Astrocyte (in vitro differentiated cells and primary cell): ENCODE data around the gene PRKCE. TPM values are rescaled to one million over a fixed set of nuclear protein-coding genes. Genes with fewer than 3 reads are reported as not detected.

Experiments
- DNase-seq: peaks from one replicate; pipeline ENCODE4 v3.0.0-alpha.2; 2010; ENCODE audit warnings: low read depth
- FAIRE-seq: peaks from 2 replicates; lab custom pipeline; 2011; peaks lifted over from hg19 to GRCh38; lab: Jason Lieb, UNC
- H2AFZ ChIP-seq: 2 replicates; pipeline ENCODE4 v1.6.0; 2012; ENCODE audit warnings: low read depth, low read length, inconsistent platforms
- H3K27ac ChIP-seq: 2 replicates; pipeline ENCODE4 v1.5.1; 2011; ENCODE audit warnings: low read depth, low read length, inconsistent platforms
- H3K27me3 ChIP-seq: 2 replicates; pipeline ENCODE4 v1.6.0; 2011; ENCODE audit warnings: low read length, inconsistent platforms; ENCODE audit not compliant: insufficient read depth
- H3K36me3 ChIP-seq: 2 replicates; pipeline ENCODE4 v1.5.1; 2011; ENCODE audit warnings: low read length, inconsistent platforms; ENCODE audit not compliant: insufficient read depth
- H3K4me1 ChIP-seq: 2 replicates; pipeline ENCODE4 v1.5.1; 2011; ENCODE audit warnings: low read length, inconsistent platforms; ENCODE audit not compliant: insufficient read depth
- H3K4me2 ChIP-seq: 2 replicates; pipeline ENCODE4 v1.6.0; 2012; ENCODE audit warnings: low read length, inconsistent platforms
- H3K4me3 ChIP-seq: 2 replicates; pipeline ENCODE4 v1.5.1; 2011; ENCODE audit warnings: low read depth, mild to moderate bottlenecking, low read length, inconsistent platforms; ENCODE audit not compliant: insufficient read depth
- H3K79me2 ChIP-seq: 2 replicates; pipeline ENCODE4 v1.6.0; 2012; ENCODE audit warnings: mild to moderate bottlenecking, low read length, inconsistent platforms; ENCODE audit not compliant: insufficient read depth
- H3K9ac ChIP-seq: 2 replicates; pipeline ENCODE4 v1.6.0; 2012; ENCODE audit warnings: mild to moderate bottlenecking, low read length, inconsistent platforms
- H3K9me3 ChIP-seq: 2 replicates; pipeline ENCODE4 v1.5.1; 2012; ENCODE audit warnings: low read depth, mild to moderate bottlenecking, low read length, inconsistent platforms; ENCODE audit not compliant: insufficient read depth
- H4K20me1 ChIP-seq: 2 replicates; pipeline ENCODE4 v1.6.0; 2012; ENCODE audit warnings: low read length, inconsistent platforms; ENCODE audit not compliant: insufficient read depth
- H3K27ac Mint-ChIP-seq: one replicate; pipeline ENCODE4 v1.8.0; 2021; ENCODE audit warnings: mild to moderate bottlenecking, mixed read lengths; ENCODE audit not compliant: unreplicated experiment
- H3K27me3 Mint-ChIP-seq: one replicate; pipeline ENCODE4 v1.8.0; 2021; ENCODE audit warnings: low read depth, mixed read lengths; ENCODE audit not compliant: unreplicated experiment
- H3K36me3 Mint-ChIP-seq: one replicate; pipeline ENCODE4 v1.8.0; 2021; ENCODE audit warnings: low read depth, mixed read lengths; ENCODE audit not compliant: unreplicated experiment
- H3K4me1 Mint-ChIP-seq: one replicate; pipeline ENCODE4 v1.8.0; 2021; ENCODE audit warnings: low read depth, mixed read lengths; ENCODE audit not compliant: unreplicated experiment
- H3K4me3 Mint-ChIP-seq: one replicate; pipeline ENCODE4 v1.8.0; 2021; ENCODE audit warnings: mild to moderate bottlenecking, moderate library complexity, mixed read lengths; ENCODE audit not compliant: unreplicated experiment
- H3K9me3 Mint-ChIP-seq: one replicate; pipeline ENCODE4 v1.8.0; 2021; ENCODE audit warnings: mild to moderate bottlenecking, mixed read lengths; ENCODE audit not compliant: unreplicated experiment
- CTCF ChIP-seq: IDR thresholded peaks from 2 replicates; pipeline ENCODE4 v1.5.1; 2011; ENCODE audit warnings: low read depth, mild to moderate bottlenecking, inconsistent platforms, low read length, moderate library complexity; ENCODE audit not compliant: insufficient read depth
- EZH2 ChIP-seq: IDR thresholded peaks from 2 replicates; pipeline ENCODE4 v1.6.1; 2012; ENCODE audit warnings: mild to moderate bottlenecking, low read length, inconsistent platforms; ENCODE audit not compliant: insufficient read depth
- total RNA-seq: library from RNA; stranded (reverse); gene quantifications from 2 replicates; pipeline ENCODE4 v1.2.1, GENCODE V29; 2021

PRKCE gene
- total RNA-seq, 1 donor from 2014 or later = 12.8 TPM

- Mint-ChIP-seq H3K36me3 (no peaks in the 10 kb centered on the region), H3K27ac (no peak overlapping the region), H3K27me3 (no peaks in the 10 kb centered on the region), H3K9me3 (peaks cover 3% of the 10 kb centered on the region), H3K4me3 (no peak overlapping the region), H3K4me1 (peaks cover 1% of the 10 kb centered on the region)
- Histone ChIP-seq H4K20me1 (peaks cover 12% of the 10 kb centered on the region), H3K4me2 (no peak overlapping the region), H3K27ac (no peak overlapping the region), H2AFZ (no peak overlapping the region), H3K36me3 (peaks cover 2% of the 10 kb centered on the region), H3K9ac (no peak overlapping the region), H3K79me2 (peaks cover 38% of the 10 kb centered on the region), H3K4me3 (no peak overlapping the region), H3K4me1 (peaks cover 8% of the 10 kb centered on the region), H3K27me3 (no peaks in the 10 kb centered on the region), H3K9me3 (no peaks in the 10 kb centered on the region)
- no peak for DNase-seq
- FAIRE-seq = no peak
- TF ChIP-seq EZH2 = no peak
- TF ChIP-seq CTCF = no peak
Measured at GRCh38 chr2:45606796-45607195, 44.7 kb upstream of the PRKCE start.

GRCh38 chr2:45607701-45608100 lies 43.8 kb upstream of the PRKCE start:
- H4K20me1 ChIP-seq = peaks cover 12% of the 10 kb centered on the region
- H3K9ac ChIP-seq = no peak overlapping the region
- Mint-ChIP-seq H3K27ac (no peak overlapping the region), H3K4me1 (peaks cover 1% of the 10 kb centered on the region), H3K9me3 (peaks cover 3% of the 10 kb centered on the region), H3K4me3 (no peak overlapping the region), H3K27me3 (no peaks in the 10 kb centered on the region), H3K36me3 (no peaks in the 10 kb centered on the region)
- DNase-seq = no peak
- no peak overlapping the region for H3K4me3 ChIP-seq
- no peak overlapping the region for H3K27ac ChIP-seq
- no peak for FAIRE-seq
- H3K36me3 ChIP-seq = no peaks in the 10 kb centered on the region
- peaks cover 8% of the 10 kb centered on the region for H3K4me1 ChIP-seq
- no peak overlapping the region for H2AFZ ChIP-seq
- peaks cover 38% of the 10 kb centered on the region for H3K79me2 ChIP-seq
- H3K27me3 ChIP-seq = no peaks in the 10 kb centered on the region
- TF ChIP-seq CTCF (peak; percentile 55), EZH2 (no peak)
- H3K4me2 ChIP-seq = no peak overlapping the region
- no peaks in the 10 kb centered on the region for H3K9me3 ChIP-seq

GRCh38 chr2:45610281-45611019 lies 41.0 kb upstream of the PRKCE start:
- H3K9me3 ChIP-seq = no peaks in the 10 kb centered on the region
- Mint-ChIP-seq H3K9me3 (no peaks in the 10 kb centered on the region), H3K27ac (peak overlapping the region; percentile 90), H3K36me3 (no peaks in the 10 kb centered on the region), H3K4me3 (peak overlapping the region; percentile 98), H3K4me1 (peaks cover 1% of the 10 kb centered on the region), H3K27me3 (no peaks in the 10 kb centered on the region)
- no peak for FAIRE-seq
- H4K20me1 ChIP-seq = peaks cover 12% of the 10 kb centered on the region
- H3K4me3 ChIP-seq = peak overlapping the region; percentile 85
- H3K27ac ChIP-seq = peak overlapping the region; percentile 83
- no peaks in the 10 kb centered on the region for H3K27me3 ChIP-seq
- no peaks in the 10 kb centered on the region for H3K36me3 ChIP-seq
- peak; percentile 49 for DNase-seq
- H2AFZ ChIP-seq = peak overlapping the region; percentile 78
- peaks cover 38% of the 10 kb centered on the region for H3K79me2 ChIP-seq
- TF ChIP-seq CTCF = peak; percentile 24
- no peak for TF ChIP-seq EZH2
- H3K4me1 ChIP-seq = peaks cover 8% of the 10 kb centered on the region
- H3K4me2 ChIP-seq = peak overlapping the region; percentile 99
- H3K9ac ChIP-seq = peak overlapping the region; percentile 89
